Astrocyte (in vitro differentiated cells and primary cell): ENCODE results near the gene PCDHB7. TPM values are rescaled to one million over a fixed set of nuclear protein-coding genes. Genes with fewer than 3 reads are reported as not detected.
"Not testable (repeated sequence)": the region's sequence is repeated elsewhere in the genome, so short reads cannot be mapped to it uniquely, and the experiment has no call there.

Experiments
- DNase-seq: peaks from one replicate; pipeline ENCODE4 v3.0.0-alpha.2; 2010; ENCODE audit warnings: low read depth
- FAIRE-seq: peaks from 2 replicates; lab custom pipeline; 2011; peaks lifted over from hg19 to GRCh38; lab: Jason Lieb, UNC
- H2AFZ ChIP-seq: 2 replicates; pipeline ENCODE4 v1.6.0; 2012; ENCODE audit warnings: low read depth, low read length, inconsistent platforms
- H3K27ac ChIP-seq: 2 replicates; pipeline ENCODE4 v1.5.1; 2011; ENCODE audit warnings: low read depth, low read length, inconsistent platforms
- H3K27me3 ChIP-seq: 2 replicates; pipeline ENCODE4 v1.6.0; 2011; ENCODE audit warnings: low read length, inconsistent platforms; ENCODE audit not compliant: insufficient read depth
- H3K36me3 ChIP-seq: 2 replicates; pipeline ENCODE4 v1.5.1; 2011; ENCODE audit warnings: low read length, inconsistent platforms; ENCODE audit not compliant: insufficient read depth
- H3K4me1 ChIP-seq: 2 replicates; pipeline ENCODE4 v1.5.1; 2011; ENCODE audit warnings: low read length, inconsistent platforms; ENCODE audit not compliant: insufficient read depth
- H3K4me2 ChIP-seq: 2 replicates; pipeline ENCODE4 v1.6.0; 2012; ENCODE audit warnings: low read length, inconsistent platforms
- H3K4me3 ChIP-seq: 2 replicates; pipeline ENCODE4 v1.5.1; 2011; ENCODE audit warnings: low read depth, mild to moderate bottlenecking, low read length, inconsistent platforms; ENCODE audit not compliant: insufficient read depth
- H3K79me2 ChIP-seq: 2 replicates; pipeline ENCODE4 v1.6.0; 2012; ENCODE audit warnings: mild to moderate bottlenecking, low read length, inconsistent platforms; ENCODE audit not compliant: insufficient read depth
- H3K9ac ChIP-seq: 2 replicates; pipeline ENCODE4 v1.6.0; 2012; ENCODE audit warnings: mild to moderate bottlenecking, low read length, inconsistent platforms
- H3K9me3 ChIP-seq: 2 replicates; pipeline ENCODE4 v1.5.1; 2012; ENCODE audit warnings: low read depth, mild to moderate bottlenecking, low read length, inconsistent platforms; ENCODE audit not compliant: insufficient read depth
- H4K20me1 ChIP-seq: 2 replicates; pipeline ENCODE4 v1.6.0; 2012; ENCODE audit warnings: low read length, inconsistent platforms; ENCODE audit not compliant: insufficient read depth
- H3K27ac Mint-ChIP-seq: one replicate; pipeline ENCODE4 v1.8.0; 2021; ENCODE audit warnings: mild to moderate bottlenecking, mixed read lengths; ENCODE audit not compliant: unreplicated experiment
- H3K27me3 Mint-ChIP-seq: one replicate; pipeline ENCODE4 v1.8.0; 2021; ENCODE audit warnings: low read depth, mixed read lengths; ENCODE audit not compliant: unreplicated experiment
- H3K36me3 Mint-ChIP-seq: one replicate; pipeline ENCODE4 v1.8.0; 2021; ENCODE audit warnings: low read depth, mixed read lengths; ENCODE audit not compliant: unreplicated experiment
- H3K4me1 Mint-ChIP-seq: one replicate; pipeline ENCODE4 v1.8.0; 2021; ENCODE audit warnings: low read depth, mixed read lengths; ENCODE audit not compliant: unreplicated experiment
- H3K4me3 Mint-ChIP-seq: one replicate; pipeline ENCODE4 v1.8.0; 2021; ENCODE audit warnings: mild to moderate bottlenecking, moderate library complexity, mixed read lengths; ENCODE audit not compliant: unreplicated experiment
- H3K9me3 Mint-ChIP-seq: one replicate; pipeline ENCODE4 v1.8.0; 2021; ENCODE audit warnings: mild to moderate bottlenecking, mixed read lengths; ENCODE audit not compliant: unreplicated experiment
- EZH2 ChIP-seq: IDR thresholded peaks from 2 replicates; pipeline ENCODE4 v1.6.1; 2012; ENCODE audit warnings: mild to moderate bottlenecking, low read length, inconsistent platforms; ENCODE audit not compliant: insufficient read depth
- total RNA-seq: library from RNA; stranded (reverse); gene quantifications from 2 replicates; pipeline ENCODE4 v1.2.1, GENCODE V29; 2021
- TF ChIP-seq, protein P1 (sequence below): IDR thresholded peaks from 2 replicates; pipeline ENCODE4 v1.5.1; 2011; ENCODE audit warnings: low read depth, mild to moderate bottlenecking, inconsistent platforms, low read length, moderate library complexity; ENCODE audit not compliant: insufficient read depth

The PCDHB7 gene
- total RNA-seq, 1 donor from 2014 or later: 1.0 TPM

- TF ChIP-seq, protein P1, sequence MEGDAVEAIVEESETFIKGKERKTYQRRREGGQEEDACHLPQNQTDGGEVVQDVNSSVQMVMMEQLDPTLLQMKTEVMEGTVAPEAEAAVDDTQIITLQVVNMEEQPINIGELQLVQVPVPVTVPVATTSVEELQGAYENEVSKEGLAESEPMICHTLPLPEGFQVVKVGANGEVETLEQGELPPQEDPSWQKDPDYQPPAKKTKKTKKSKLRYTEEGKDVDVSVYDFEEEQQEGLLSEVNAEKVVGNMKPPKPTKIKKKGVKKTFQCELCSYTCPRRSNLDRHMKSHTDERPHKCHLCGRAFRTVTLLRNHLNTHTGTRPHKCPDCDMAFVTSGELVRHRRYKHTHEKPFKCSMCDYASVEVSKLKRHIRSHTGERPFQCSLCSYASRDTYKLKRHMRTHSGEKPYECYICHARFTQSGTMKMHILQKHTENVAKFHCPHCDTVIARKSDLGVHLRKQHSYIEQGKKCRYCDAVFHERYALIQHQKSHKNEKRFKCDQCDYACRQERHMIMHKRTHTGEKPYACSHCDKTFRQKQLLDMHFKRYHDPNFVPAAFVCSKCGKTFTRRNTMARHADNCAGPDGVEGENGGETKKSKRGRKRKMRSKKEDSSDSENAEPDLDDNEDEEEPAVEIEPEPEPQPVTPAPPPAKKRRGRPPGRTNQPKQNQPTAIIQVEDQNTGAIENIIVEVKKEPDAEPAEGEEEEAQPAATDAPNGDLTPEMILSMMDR: peak; percentile 19
- no peak for TF ChIP-seq EZH2
These were observed 19.8 kb downstream of the PCDHB7 start, which contains the start of gene PCDHB10 for GRCh38 chr5:141192110-141192725. Gene PCDHB10 (plus strand): TSS chr5:141192353. CDS start chr5:141192553, 200 bp downstream.

DNA sequence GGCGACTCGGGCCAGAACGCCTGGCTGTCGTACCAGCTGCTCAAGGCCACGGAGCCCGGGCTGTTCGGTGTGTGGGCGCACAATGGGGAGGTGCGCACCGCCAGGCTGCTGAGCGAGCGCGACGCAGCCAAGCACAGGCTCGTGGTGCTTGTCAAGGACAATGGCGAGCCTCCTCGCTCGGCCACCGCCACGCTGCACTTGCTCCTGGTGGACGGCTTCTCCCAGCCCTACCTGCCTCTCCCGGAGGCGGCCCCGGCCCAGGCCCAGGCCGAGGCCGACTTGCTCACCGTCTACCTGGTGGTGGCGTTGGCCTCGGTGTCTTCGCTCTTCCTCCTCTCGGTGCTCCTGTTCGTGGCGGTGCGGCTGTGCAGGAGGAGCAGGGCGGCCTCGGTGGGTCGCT, 21.9 kb downstream of the PCDHB7 start:
- not testable (repeated sequence) for FAIRE-seq, H3K4me1 Mint-ChIP-seq

More at GRCh38 chr5:141192110-141192725, 19.8 kb downstream of the PCDHB7 start, which contains the start of gene PCDHB10:
- no peak within 1 kb of the TSS for H3K27ac ChIP-seq
- no peaks in the 10 kb centered on the region for H3K79me2 ChIP-seq
- no peaks in the 10 kb centered on the region for H3K4me1 ChIP-seq
- H4K20me1 ChIP-seq: no peaks in the 10 kb centered on the region
- DNase-seq (no peak), FAIRE-seq (no peak)
- no peak within 1 kb of the TSS for H3K4me2 ChIP-seq
- H3K27me3 ChIP-seq: no peaks in the 10 kb centered on the region
- H3K4me1 Mint-ChIP-seq: no peaks in the 10 kb centered on the region
- H3K4me3 ChIP-seq: no peak within 1 kb of the TSS
- H3K9me3 Mint-ChIP-seq: peaks cover 29% of the 10 kb centered on the region
- H3K4me3 Mint-ChIP-seq: peak within 1 kb of the TSS; percentile 79
- H3K27me3 Mint-ChIP-seq: no peaks in the 10 kb centered on the region
- no peaks in the 10 kb centered on the region for H3K36me3 ChIP-seq
- peaks cover 12% of the 10 kb centered on the region for H3K36me3 Mint-ChIP-seq
- no peak within 1 kb of the TSS for H2AFZ ChIP-seq
- no peak within 1 kb of the TSS for H3K27ac Mint-ChIP-seq
- no peak within 1 kb of the TSS for H3K9ac ChIP-seq
- peaks cover 3% of the 10 kb centered on the region for H3K9me3 ChIP-seq

GRCh38 chr5:141196363-141196762, 23.9 kb downstream of the PCDHB7 start:
- Mint-ChIP-seq H3K36me3 (peaks cover 13% of the 10 kb centered on the region), H3K27me3 (no peaks in the 10 kb centered on the region), H3K9me3 (peaks cover 35% of the 10 kb centered on the region), H3K27ac (no peak overlapping the region), H3K4me3 (no peak overlapping the region), H3K4me1 (no peaks in the 10 kb centered on the region)
- Histone ChIP-seq H4K20me1 (no peaks in the 10 kb centered on the region), H3K4me2 (no peak overlapping the region), H3K9ac (no peak overlapping the region), H3K79me2 (no peaks in the 10 kb centered on the region), H3K27ac (no peak overlapping the region), H2AFZ (no peak overlapping the region), H3K9me3 (peaks cover 9% of the 10 kb centered on the region), H3K4me1 (no peaks in the 10 kb centered on the region), H3K36me3 (no peaks in the 10 kb centered on the region), H3K4me3 (no peak overlapping the region), H3K27me3 (no peaks in the 10 kb centered on the region)
- no peak for FAIRE-seq
- TF ChIP-seq, protein P1: no peak
- no peak for TF ChIP-seq EZH2
- no peak for DNase-seq

More for the DNA sequence above, 21.9 kb downstream of the PCDHB7 start:
- not testable (repeated sequence) for H3K4me3 ChIP-seq, H3K27ac Mint-ChIP-seq, H3K27me3 Mint-ChIP-seq, H3K9ac ChIP-seq, H3K4me2 ChIP-seq, H3K27ac ChIP-seq, H3K36me3 ChIP-seq, H3K4me3 Mint-ChIP-seq, H3K27me3 ChIP-seq, H3K9me3 ChIP-seq, H4K20me1 ChIP-seq, DNase-seq, H3K36me3 Mint-ChIP-seq, H3K4me1 ChIP-seq, H3K79me2 ChIP-seq, H2AFZ ChIP-seq
- H3K9me3 Mint-ChIP-seq: peaks cover 28% of the 10 kb centered on the region
